Astrocyte of the spinal cord (primary cell): Measurements from ENCODE around the gene DOCK2.

Source experiments
- DNase-seq: peaks from one replicate; pipeline ENCODE4 v3.0.0; 2011; ENCODE audit warnings: low read depth, low spot score
- H3K4me3 ChIP-seq: 2 replicates; pipeline ENCODE4 v1.5.1; 2011; ENCODE audit warnings: low read depth, mild to moderate bottlenecking, low read length, moderate library complexity
- in situ Hi-C: cut with HindIII; loops from 2 replicates; pipeline ENCODE4 v1.10.0; 2017; ENCODE audit warnings: low sequenced_read_pairs
- TF ChIP-seq, protein P1 (sequence below): IDR thresholded peaks from 2 replicates; pipeline ENCODE4 v1.5.1; 2012; ENCODE audit warnings: low read depth, mild to moderate bottlenecking, low read length, inconsistent platforms

DOCK2 gene

DNA sequence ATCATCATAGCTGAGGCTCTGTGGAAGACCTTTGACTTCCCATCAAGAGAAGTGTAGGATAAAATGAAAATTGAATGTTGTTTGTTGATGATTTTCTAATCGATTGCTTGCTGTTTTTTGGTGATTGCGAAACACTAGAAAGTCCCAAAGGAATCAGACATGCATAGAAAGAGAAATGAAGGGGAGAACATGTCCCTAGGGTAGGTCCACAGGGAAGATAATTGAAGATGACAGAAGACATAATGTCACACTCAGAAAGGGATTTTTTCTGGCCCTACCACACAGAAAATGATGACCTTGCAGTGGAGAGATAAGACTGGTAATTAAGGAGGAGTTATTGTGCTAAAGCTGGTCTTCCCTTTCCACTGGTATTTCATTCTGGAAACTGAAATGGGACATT lies 280.4 kb downstream of the DOCK2 start:
- no peak for DNase-seq
- H3K4me3 ChIP-seq = no peak overlapping the region
- in situ Hi-C loops = no loop called here
- TF ChIP-seq, protein P1, sequence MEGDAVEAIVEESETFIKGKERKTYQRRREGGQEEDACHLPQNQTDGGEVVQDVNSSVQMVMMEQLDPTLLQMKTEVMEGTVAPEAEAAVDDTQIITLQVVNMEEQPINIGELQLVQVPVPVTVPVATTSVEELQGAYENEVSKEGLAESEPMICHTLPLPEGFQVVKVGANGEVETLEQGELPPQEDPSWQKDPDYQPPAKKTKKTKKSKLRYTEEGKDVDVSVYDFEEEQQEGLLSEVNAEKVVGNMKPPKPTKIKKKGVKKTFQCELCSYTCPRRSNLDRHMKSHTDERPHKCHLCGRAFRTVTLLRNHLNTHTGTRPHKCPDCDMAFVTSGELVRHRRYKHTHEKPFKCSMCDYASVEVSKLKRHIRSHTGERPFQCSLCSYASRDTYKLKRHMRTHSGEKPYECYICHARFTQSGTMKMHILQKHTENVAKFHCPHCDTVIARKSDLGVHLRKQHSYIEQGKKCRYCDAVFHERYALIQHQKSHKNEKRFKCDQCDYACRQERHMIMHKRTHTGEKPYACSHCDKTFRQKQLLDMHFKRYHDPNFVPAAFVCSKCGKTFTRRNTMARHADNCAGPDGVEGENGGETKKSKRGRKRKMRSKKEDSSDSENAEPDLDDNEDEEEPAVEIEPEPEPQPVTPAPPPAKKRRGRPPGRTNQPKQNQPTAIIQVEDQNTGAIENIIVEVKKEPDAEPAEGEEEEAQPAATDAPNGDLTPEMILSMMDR = no peak

DNA sequence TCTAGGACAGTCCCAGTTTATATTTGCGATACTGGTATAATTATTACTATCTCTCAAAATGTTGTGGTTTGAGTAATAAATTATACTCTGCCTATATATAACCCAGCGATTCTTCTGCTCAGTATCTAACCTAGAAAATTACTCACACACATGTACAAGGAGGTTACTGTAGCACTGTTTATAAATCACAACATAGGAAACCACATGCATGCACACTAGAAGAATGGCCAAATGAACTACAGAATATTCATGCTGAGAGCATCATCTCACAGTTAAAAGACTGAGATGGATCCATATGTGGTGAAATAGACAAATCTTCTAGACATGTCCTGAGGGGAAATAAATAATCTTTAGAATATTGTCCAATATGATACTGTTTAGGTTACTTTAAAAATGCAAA lies 281.2 kb downstream of the DOCK2 start:
- no peak overlapping the region for H3K4me3 ChIP-seq
- in situ Hi-C loops = no loop called here
- DNase-seq = no peak
- TF ChIP-seq, protein P1 = no peak

DNA sequence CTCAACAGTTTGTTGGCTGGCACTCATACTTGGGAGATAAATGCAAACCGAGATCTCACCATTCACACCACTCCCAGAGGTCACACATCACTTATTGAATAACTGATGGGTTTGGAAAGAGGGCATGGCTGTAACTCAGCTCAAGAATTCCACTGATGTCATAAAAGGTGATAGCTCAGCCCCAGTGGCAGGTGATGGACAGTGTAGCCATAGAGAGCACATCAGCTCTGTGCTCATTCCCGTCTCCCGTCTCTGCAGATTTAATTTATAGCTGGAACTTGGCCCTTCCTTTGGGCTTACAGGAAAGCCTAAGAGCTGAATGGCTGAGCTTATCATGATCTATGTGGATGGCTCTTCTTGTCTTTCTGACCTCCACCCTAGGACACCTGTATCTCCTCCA lies 283.4 kb downstream of the DOCK2 start:
- in situ Hi-C loops = no loop called here
- TF ChIP-seq, protein P1 = no peak
- DNase-seq = no peak
- no peak overlapping the region for H3K4me3 ChIP-seq

DNA sequence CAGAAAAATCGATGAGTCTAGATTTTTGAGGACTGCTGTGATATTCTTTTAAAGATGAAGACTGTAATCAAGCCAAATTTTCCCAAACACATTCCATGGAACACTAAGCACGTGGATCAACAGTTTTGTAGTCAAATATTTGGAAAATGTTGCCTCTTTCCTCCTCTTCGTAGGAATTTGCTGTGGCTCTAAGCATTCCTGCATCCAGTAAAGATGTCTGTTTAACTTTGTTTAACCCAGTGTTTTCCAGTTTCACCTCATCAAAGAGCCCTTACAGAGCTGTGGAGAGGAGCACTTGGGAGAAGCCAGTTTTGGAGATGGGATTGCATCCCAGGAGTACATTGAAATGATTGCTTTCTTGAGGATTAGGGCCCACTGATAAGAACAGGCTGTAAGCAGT lies 284.3 kb downstream of the DOCK2 start:
- in situ Hi-C loops = no loop called here

DNA sequence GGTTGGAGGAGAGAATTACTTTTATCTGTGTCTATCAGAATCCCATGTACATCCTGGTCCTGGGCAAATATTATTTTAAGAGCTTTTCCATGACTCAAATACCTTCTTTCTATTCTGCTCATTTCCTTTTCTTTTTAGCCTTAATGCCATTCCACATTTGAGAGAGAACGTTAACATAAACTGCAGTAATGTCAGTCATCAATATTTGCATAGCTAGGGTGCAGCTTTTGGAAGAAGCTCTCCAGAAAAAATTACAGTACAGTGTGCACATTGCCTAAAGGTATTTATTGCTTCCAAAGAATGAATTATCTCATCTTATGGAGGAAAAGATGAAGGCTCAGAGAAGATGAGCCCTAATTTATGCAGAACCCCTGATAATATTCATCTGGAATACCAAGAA lies 284.9 kb downstream of the DOCK2 start:
- no peak overlapping the region for H3K4me3 ChIP-seq
- in situ Hi-C loops = no loop called here
- TF ChIP-seq, protein P1 = no peak
- DNase-seq = no peak

More for the DNA sequence above, 284.3 kb downstream of the DOCK2 start:
- no peak overlapping the region for H3K4me3 ChIP-seq
- DNase-seq = no peak
- TF ChIP-seq, protein P1 = no peak

DNA sequence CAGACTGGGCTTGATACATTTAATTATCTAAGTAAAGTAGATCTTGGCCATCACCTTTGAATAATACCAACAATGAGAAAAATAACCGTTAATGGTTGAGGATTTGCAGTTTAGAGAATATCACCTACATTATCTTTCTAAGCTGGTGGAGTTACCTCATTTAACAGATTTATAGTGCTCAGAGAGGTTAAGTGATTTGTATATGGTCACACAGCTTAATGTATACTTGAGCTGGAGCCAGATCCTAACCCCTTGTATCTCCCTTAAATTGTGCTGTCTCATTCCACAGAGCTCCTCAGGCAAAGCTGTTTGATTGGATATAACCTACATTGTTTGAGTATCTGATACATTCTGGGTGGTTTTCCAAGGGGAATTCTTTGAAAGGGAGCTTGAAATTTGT lies 285.4 kb downstream of the DOCK2 start:
- TF ChIP-seq, protein P1 = no peak
- in situ Hi-C loops = no loop called here

DNA sequence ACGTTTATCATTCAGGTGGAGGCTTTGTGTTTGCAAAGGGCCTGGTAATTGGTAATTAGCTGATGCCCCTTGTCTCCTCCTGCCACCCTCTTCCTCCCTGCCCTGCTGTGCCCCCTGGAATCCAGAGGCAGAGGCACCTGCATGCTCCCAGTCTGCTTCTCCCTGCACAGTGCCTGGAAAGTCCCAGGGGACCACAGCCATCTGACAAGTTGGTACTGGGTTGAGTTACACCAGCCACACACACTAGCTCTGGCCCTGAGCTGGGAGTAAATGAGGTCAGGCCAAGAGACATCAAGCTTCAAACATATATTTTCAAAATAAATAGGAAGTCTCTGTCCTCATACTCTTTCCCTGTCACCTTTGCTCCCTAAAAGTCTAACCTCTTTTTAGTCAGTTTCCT lies 286.9 kb downstream of the DOCK2 start:
- TF ChIP-seq, protein P1 = no peak
- in situ Hi-C loops = no loop called here
- no peak for DNase-seq
- H3K4me3 ChIP-seq = no peak overlapping the region

More for the DNA sequence above, 285.4 kb downstream of the DOCK2 start:
- DNase-seq = no peak
- no peak overlapping the region for H3K4me3 ChIP-seq
